HG03457 (cell line): ENCODE results near the gene GTF2H2C.
"Not testable (repeated sequence)": the region's sequence is repeated elsewhere in the genome, so short reads cannot be mapped to it uniquely, and the experiment has no call there.

ENCODE experiments used
- ATAC-seq: cut with Tn5 transposase; IDR thresholded peaks from one replicate; pipeline ENCODE4 v1.9.1; 2021; ENCODE audit warnings: moderate number of reproducible peaks; ENCODE audit not compliant: unreplicated experiment

GTF2H2C gene

DNA sequence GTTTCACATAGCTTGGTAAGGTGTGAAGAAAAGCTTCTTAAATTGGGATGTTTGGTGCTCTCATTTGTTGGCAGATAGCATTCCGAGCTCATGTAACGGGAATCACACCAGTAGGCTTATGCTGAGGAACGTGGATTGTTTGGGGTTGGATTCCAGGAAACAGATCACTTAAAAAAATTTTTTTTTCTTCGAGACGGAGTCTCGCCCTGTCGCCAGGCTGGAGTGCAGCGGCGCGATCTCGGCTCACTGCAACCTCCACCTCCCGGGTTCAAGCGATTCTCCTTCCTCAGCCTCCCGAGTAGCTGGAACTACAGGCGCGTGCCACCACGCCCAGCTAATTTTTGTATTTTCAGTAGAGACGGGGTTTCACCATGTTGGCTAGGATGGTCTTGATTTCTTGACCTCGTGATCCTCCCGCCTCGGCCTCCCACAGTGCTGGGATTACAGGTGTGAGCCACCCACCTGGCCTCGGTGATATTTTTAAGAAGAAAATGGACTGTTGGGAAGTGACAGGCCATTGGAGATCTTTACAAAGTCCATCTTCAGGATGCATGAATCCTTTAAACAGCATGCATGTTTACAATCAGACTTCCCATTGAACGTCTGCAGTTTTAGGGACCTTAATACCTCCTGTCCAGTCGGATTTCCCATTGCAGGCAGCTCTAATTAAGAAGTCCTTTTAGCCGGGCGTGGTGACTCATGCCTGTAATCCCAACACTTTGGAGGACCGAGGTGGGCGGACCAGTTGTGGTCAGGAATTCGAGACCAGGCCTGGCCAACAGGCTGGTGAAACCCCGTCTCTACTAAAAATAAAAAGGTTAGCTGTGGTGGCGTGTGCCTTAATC is 818 bp downstream of the GTF2H2C start:
- not testable (repeated sequence) for ATAC-seq

GRCh38 chr5:69566172-69566571 is 6.2 kb downstream of the GTF2H2C start:
- ATAC-seq, result not testable (repeated sequence)

DNA sequence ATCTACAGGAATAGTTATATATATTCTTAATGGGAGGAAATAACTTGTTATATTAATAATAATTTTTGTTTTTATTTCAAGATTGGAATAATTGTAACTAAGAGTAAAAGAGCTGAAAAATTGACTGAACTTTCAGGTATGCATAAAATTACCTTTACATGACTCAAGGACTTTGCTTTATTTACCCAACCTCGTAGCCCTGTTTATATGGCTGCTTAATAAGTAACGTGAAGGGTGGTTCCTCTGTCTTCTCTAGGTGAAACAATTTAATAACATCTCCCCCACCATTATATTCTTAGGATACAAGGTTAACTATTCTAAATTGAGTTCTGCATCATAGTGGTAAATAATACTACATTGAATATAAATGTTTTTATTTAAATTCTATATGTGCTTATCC is 8.1 kb downstream of the GTF2H2C start:
- ATAC-seq, result not testable (repeated sequence)

GRCh38 chr5:69583356-69583755 is 23.4 kb downstream of the GTF2H2C start:
- ATAC-seq, result not testable (repeated sequence)

DNA sequence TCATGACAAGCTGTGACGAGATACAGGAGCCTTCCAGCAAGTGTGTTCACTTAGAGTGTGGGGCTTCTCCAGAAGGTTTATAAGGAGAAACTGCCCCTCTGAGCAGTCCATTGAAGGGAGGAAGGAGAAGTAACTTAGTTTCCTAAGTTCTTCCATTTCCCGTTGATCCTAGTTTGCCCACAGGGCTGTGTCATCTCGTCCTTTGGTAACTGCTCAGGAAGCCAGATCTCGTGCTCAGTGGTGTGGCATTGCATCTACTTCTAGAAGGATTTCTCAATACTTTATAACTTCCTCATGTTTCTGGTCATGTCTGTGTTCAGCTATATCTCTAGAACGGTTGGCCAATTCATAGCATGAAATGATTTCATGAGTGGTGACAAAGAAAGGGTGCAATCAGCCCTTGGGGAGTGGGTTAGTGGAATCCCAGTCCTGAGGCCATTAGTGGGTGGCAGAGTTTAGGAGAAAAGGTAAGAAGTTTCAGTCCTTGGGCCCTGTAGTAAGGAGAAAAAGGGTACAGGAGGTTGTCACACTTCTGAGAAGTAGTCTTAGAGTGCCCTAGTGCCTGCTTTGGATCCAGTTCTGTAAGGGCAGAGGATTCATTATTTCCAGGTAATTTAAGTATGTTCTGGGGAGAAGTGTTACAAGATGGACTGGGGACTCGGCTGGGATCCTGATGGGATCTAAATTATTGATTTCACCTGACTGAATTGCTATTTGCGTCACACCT is 36.3 kb downstream of the GTF2H2C start:
- ATAC-seq, result not testable (repeated sequence)

GRCh38 chr5:69601947-69602346 is 42.0 kb downstream of the GTF2H2C start:
- not testable (repeated sequence) for ATAC-seq

DNA sequence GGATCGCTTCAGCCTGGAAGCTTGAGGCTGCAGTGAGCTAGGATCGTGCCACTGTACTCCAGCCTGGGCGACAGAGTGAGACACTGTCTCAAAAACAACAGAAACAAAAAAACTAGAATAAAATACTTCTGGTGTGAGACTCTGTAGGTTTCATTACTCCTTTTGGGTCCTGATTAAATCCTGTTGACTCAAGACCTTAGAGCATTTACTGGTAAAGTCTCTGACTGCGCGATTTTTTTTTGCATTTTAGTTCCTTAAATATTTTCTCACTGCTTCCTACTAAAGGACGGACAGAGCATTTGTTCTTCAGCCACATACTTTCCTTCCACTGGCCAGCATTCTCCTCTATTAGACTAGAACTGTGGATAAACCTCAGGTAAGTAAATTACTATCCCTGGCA is 46.8 kb downstream of the GTF2H2C start:
- not testable (repeated sequence) for ATAC-seq

GRCh38 chr5:69607750-69608149 is 47.8 kb downstream of the GTF2H2C start:
- ATAC-seq, result not testable (repeated sequence)

GRCh38 chr5:69608861-69609496 is 49.0 kb downstream of the GTF2H2C start:
- not testable (repeated sequence) for ATAC-seq

GRCh38 chr5:69614843-69615242 is 54.9 kb downstream of the GTF2H2C start:
- not testable (repeated sequence) for ATAC-seq

GRCh38 chr5:69631879-69632278 is 71.9 kb downstream of the GTF2H2C start:
- not testable (repeated sequence) for ATAC-seq
